Left hindlimb (tissue), 1 donor: ENCODE data around the gene GIGYF1.

Source experiments
- DNase-seq: peaks from one replicate; pipeline ENCODE4 v3.0.0-alpha.2; 2018

The GIGYF1 gene

DNA sequence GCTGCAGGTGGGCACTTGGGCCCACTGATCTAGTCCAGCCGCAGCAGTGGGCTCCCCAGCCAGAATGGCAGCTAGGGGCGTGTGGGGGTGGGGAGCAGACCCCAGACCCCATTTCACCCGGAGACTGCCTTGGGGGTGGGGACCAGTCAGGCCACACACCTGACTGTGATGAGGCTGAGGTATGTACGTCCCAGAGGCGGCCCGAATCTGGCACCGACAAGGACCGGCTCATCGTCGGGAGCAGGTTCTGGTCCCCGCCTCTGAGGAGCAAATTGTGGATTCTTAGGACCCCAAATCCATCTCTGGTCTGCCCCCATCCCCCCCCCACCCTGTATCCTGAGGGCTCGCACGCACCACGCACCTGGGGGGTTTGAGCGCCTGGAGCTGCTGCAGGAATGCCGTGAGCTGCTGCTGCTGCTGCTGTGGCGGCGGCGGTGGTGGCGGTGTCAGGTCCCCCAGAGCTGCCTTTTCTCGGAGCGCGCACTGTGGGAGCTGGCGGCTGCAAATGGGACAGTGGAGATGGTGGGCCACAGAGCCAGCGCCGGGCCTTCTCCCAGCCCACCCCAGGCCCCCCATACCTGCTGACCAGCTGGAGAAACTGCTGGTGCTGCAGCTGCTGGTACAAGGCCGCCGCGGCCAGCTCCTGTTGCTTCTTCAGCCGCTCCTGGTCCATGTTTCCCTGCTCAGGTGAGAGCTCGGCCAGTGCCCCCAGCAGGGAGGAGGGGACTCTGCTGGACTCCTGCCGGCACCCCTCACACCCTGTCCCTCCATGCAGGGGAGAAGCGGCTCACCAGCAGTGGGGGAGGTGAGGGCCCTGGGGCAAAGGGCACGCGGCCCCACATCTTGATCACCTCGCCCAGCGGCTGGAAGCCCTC lies 10.2 kb downstream of the GIGYF1 start:
- no peak for DNase-seq

DNA sequence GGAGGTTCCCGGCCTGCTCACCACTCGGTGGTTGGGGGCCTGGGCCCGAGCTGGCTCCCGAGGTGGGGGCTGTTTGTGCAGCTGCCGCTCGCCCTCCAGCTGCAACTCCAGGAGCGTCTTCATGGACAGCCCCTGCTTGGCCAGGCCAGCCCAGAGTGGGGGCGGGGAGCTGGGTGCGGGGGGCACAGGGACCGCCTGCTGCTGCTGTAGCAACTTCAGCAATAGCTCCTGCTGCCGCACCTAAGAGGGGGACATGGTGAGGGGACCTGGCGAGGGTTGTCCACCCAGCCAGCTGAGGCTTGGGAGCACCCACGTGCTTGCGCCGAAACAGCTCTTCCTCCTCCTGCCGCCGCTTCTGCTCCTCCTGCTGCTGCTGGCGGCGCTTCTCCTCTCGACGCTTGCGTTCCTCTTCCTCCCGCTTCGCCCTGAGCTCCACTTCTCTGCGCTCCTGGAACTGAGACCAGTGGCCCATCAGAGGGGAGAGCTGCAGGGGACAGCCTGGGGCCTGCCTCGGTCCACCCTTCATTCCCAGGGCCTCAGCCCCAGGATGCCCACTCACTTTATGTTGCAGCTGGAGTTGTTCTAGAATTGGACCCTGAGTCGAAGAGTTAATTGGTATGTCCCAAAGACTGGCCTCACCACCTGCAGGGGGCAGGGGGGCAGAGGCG lies 10.9 kb downstream of the GIGYF1 start:
- no peak for DNase-seq

GRCh38 chr7:100682228-100682741 lies 11.8 kb downstream of the GIGYF1 start:
- no peak for DNase-seq

GRCh38 chr7:100681491-100682227 lies 12.4 kb downstream of the GIGYF1 start:
- no peak for DNase-seq

DNA sequence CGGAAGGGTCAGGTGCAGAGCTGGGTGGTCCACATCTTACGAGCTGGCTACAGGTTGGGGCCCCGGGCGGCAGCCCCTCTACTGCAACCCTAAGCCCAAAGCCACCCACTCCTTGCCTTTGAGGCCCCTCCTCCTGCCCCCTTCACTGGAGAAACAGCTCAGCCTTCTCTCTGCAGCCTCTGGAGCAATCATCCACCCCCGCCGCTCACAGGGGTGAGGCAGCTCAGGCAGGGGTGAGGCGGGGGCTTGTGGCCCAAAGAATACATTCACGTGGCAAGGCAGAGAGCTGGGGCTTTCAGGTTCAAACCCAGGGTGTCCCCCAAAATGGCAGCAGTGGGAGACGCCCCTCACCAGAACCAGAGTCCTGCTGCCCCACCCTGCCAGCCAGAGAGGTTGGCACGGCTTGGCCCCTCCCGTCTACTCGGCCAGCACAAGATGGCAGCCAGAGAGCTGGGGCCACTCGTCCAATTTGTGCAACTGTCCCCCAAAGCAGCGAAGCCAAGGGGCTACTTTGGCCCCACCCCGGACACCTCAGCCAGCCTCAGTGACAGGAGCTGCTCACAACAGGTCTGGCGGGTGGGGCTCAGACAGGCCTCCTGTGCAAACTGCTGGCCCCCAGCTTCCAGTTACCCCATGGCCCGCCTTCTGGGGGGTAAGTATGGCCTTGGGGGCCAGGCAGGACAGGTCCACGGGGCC lies 13.3 kb downstream of the GIGYF1 start:
- no peak for DNase-seq

GRCh38 chr7:100679927-100680575 lies 14.0 kb downstream of the GIGYF1 start:
- no peak for DNase-seq

- DNase-seq = no peak
Observed at GRCh38 chr7:100679129-100679926, 14.7 kb downstream of the GIGYF1 start.

DNA sequence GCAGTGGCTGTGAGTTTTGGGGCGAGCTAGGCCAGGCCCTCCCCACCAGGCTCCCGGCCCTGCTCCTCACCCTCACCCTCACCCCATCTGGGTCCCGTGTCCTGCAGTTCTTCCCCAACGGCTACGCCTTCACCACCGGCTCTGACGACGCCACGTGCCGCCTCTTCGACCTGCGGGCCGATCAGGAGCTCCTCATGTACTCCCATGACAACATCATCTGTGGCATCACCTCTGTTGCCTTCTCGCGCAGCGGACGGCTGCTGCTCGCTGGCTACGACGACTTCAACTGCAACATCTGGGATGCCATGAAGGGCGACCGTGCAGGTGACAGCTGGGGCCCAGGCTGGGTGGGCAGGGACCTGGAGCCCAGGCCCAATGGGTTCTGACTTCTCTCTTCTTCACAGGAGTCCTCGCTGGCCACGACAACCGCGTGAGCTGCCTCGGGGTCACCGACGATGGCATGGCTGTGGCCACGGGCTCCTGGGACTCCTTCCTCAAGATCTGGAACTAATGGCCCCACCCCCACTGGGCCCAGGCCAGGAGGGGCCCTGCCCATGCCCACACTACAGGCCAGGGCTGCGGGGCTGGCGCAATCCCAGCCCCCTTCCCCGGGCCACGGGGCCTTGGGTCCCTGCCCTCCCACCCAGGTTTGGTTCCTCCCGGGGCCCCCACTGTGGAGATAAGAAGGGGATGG lies 15.6 kb downstream of the GIGYF1 start:
- DNase-seq = no peak

DNA sequence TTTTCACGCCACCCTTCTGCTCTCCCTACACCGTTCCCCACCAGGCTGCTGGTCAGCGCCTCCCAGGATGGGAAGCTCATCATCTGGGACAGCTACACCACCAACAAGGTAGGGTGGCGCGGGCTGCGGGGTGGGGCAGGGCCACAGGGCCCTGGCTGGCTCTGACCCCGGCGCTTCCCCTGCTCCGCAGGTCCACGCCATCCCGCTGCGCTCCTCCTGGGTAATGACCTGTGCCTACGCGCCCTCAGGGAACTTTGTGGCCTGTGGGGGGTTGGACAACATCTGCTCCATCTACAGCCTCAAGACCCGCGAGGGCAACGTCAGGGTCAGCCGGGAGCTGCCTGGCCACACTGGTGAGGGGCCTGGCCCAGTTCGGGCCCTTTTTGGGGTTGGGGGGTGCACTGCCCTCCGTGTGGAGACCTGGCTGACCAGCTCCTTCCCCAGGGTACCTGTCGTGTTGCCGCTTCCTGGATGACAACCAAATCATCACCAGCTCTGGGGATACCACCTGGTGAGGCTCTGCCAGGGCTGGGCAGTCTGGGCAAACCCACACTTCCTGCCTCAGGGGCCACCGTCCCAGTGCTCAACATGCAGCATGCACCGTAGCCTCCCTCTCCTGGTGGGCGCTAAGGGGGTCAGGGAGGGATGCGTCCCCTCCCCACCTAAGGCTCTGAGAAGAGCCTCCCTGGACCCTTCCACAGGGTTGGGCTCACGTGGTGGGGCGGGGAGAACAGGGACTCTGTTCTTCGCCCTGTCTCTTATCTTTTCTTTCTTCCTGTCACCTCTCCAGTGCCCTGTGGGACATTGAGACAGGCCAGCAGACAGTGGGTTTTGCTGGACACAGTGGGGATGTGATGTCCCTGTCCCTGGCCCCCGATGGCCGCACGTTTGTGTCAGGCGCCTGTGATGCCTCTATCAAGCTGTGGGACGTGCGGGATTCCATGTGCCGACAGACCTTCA lies 16.5 kb downstream of the GIGYF1 start:
- no peak for DNase-seq

- DNase-seq = no peak
Observed at GRCh38 chr7:100676501-100677306, 17.3 kb downstream of the GIGYF1 start.

- DNase-seq = peak; percentile 83
Observed at GRCh38 chr7:100675581-100676350, 18.3 kb downstream of the GIGYF1 start.

DNA sequence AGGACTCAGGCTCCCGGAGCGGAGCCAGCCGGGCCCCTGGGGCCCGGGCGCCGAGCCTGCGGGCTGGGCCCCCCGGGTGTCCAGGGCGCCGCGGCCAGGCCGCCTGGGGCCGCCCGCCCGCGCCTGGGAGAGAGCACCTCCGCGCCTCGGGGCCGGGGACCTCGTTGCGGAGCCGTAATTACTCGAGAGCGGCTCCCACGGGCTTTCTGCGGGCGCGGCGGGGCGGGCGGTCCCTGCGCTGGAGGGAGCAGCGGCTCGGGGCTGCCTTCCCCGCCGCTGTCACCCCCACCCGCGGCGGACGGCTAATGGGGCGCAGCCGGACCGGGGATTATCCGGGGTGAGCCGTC lies 19.0 kb downstream of the GIGYF1 start:
- DNase-seq = no peak

- no peak for DNase-seq
Observed at GRCh38 chr7:100674411-100675104, 19.5 kb downstream of the GIGYF1 start.

DNA sequence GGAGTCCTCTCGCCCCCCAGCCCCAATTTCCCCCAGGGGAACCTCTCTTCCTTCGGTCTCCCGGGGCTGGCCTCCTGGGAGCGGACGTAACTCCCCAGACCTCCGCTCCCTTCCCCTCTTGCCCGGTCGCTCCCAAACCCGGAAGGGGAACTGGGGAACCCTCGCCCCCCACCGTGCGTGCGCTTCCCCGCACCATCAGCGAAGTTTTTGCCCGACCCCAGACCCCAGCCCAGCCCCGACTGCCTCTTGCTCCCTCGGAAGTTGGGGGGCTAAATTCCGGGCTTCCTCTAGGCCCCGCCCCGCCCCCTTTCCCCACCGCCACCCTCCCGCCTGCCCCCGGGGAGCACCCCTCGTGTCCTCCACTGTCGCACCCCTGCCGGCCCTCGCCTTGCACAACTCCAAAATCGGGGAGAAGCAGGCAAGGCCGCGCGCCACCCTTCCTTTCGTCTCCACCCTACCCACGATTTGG lies 20.1 kb downstream of the GIGYF1 start:
- peak; percentile 76 for DNase-seq

- DNase-seq = peak; percentile 99
Observed at GRCh38 chr7:100673302-100673941, 20.6 kb downstream of the GIGYF1 start, which contains the start of gene GNB2. Gene GNB2, plus strand, starts transcription at chr7:100673740. Its CDS starts 2,526 bp downstream, at chr7:100676266.
